SK-N-SH (cell line): Measurements from ENCODE around the gene DEPDC7. TPM values are rescaled to one million over a fixed set of nuclear protein-coding genes. Genes with fewer than 3 reads are reported as not detected.

ENCODE experiments used
- CTCF ChIA-PET: fragments of 300-600, 350-600 bp; formaldehyde crosslinking; extraction: SDS; loops from one replicate; lab custom pipeline; 2021; lab: Yijun Ruan, JAX
- POLR2A ChIA-PET: fragments of 350-600 bp; sonication (Branson Sonifier 250); formaldehyde crosslinking; extraction: SDS; loops from one replicate; lab custom pipeline; 2020; ENCODE audit warnings: antibody characterized with exemption, inconsistent platforms; lab: Yijun Ruan, JAX
- DNase-seq: peaks from one replicate; pipeline ENCODE4 v3.0.0; 2012
- H2AFZ ChIP-seq: fragments of 200-600 bp; sonication (generic); 2 replicates; pipeline ENCODE4 v1.8.1; 2016; ENCODE audit warnings: antibody characterized with exemption, mild to moderate bottlenecking, low read depth
- H3F3A ChIP-seq: fragments of 200-600 bp; sonication (generic); replicated peaks from 2 replicates; pipeline ENCODE3; 2016; ENCODE audit warnings: antibody characterized with exemption, mild to moderate bottlenecking; ENCODE audit not compliant: insufficient read depth
- H3K27ac ChIP-seq, 2 experiments: fragments of 200-500 bp in 1 of 2; fragments of 200-600 bp in 1 of 2; sonication (Bioruptor generic) in 1 of 2; sonication (generic), shearing (Covaris generic) in 1 of 2; 2 replicates each; pipeline versions ENCODE4 v1.5.1 to v1.6.1; 2014 to 2016; ENCODE audit warnings: low read depth in 2 of 2, inconsistent platforms in 1 of 2, low read length in 1 of 2, mild to moderate bottlenecking in 1 of 2, mixed read lengths in 1 of 2
- H3K27me3 ChIP-seq: fragments of 200-600 bp; sonication (generic), shearing (Covaris generic); 2 replicates; pipeline ENCODE4 v1.6.1; 2016; ENCODE audit warnings: mixed run types; ENCODE audit not compliant: insufficient read depth
- H3K36me3 ChIP-seq, 2 experiments: fragments of 200-500 bp in 1 of 2; fragments of 200-600 bp in 1 of 2; sonication (Bioruptor generic) in 1 of 2; sonication (generic) in 1 of 2; replicated peaks in 1 of 2; 2 replicates each; pipeline versions ENCODE3 to v1.5.1; 2014 to 2016; ENCODE audit warnings: low read length in 1 of 2, mild to moderate bottlenecking in 1 of 2; ENCODE audit not compliant: insufficient read depth in 2 of 2, control insufficient read depth in 1 of 2
- H3K4me1 ChIP-seq, 2 experiments: fragments of 200-500 bp in 1 of 2; fragments of 200-600 bp in 1 of 2; sonication (Bioruptor generic) in 1 of 2; sonication (generic), shearing (Covaris generic) in 1 of 2; 2 replicates each; pipeline versions ENCODE4 v1.5.1 to v1.6.1; 2014 to 2016; ENCODE audit warnings: low read depth in 1 of 2, low read length in 1 of 2, mixed run types in 1 of 2; ENCODE audit not compliant: insufficient read depth in 2 of 2, control insufficient read depth in 1 of 2
- H3K4me2 ChIP-seq: fragments of 200-600 bp; sonication (generic), shearing (Covaris generic); 2 replicates; pipeline ENCODE4 v1.6.1; 2017; ENCODE audit warnings: mixed run types
- H3K4me3 ChIP-seq, 2 experiments: fragments of 200-500 bp in 1 of 2; fragments of 200-600 bp in 1 of 2; sonication (Bioruptor generic) in 1 of 2; sonication (generic), shearing (Covaris generic) in 1 of 2; 2 replicates each; pipeline versions ENCODE4 v1.5.1 to v1.8.1; 2014 to 2016; ENCODE audit warnings: low read depth in 2 of 2, inconsistent platforms in 1 of 2, low read length in 1 of 2, mild to moderate bottlenecking in 1 of 2, mixed read lengths in 1 of 2, moderate library complexity in 1 of 2
- H3K79me2 ChIP-seq: fragments of 200-600 bp; sonication (generic); 2 replicates; pipeline ENCODE4 v1.8.1; 2017; ENCODE audit warnings: mild to moderate bottlenecking; ENCODE audit not compliant: insufficient read depth
- H3K9ac ChIP-seq: fragments of 200-600 bp; sonication (generic); 2 replicates; pipeline ENCODE4 v1.6.1; 2017; ENCODE audit warnings: mixed run types
- H3K9me2 ChIP-seq: fragments of 200-600 bp; sonication (generic); 2 replicates; pipeline ENCODE4 v1.6.1; 2017; ENCODE audit warnings: mixed run types
- H3K9me3 ChIP-seq: fragments of 200-600 bp; sonication (generic); 2 replicates; pipeline ENCODE4 v1.6.1; 2017; ENCODE audit warnings: mixed run types, mild to moderate bottlenecking, moderate library complexity
- H4K20me1 ChIP-seq: fragments of 200-600 bp; sonication (generic); 2 replicates; pipeline ENCODE4 v1.6.1; 2017; ENCODE audit warnings: mild to moderate bottlenecking, mixed run types; ENCODE audit not compliant: insufficient read depth
- CTCF ChIP-seq: fragments of 200-600 bp; sonication (generic); IDR thresholded peaks from 2 replicates; pipeline ENCODE4 v1.6.1; 2017; ENCODE audit warnings: antibody characterized with exemption, mild to moderate bottlenecking, moderate library complexity
- ELF1 ChIP-seq: IDR thresholded peaks from 2 replicates; pipeline ENCODE4 v1.4.0; 2012
- EZH2phosphoT487 ChIP-seq: fragments of 200-600 bp; sonication (generic); IDR thresholded peaks from 2 replicates; pipeline ENCODE4 v1.6.1; 2017; ENCODE audit warnings: low read depth, mixed run types, mild to moderate bottlenecking, antibody characterized with exemption, moderate library complexity, borderline replicate concordance
- FOXJ3 ChIP-seq: sonication (generic); formaldehyde crosslinking; IDR thresholded peaks from 2 replicates; pipeline ENCODE4 v1.5.1; 2020; ENCODE audit warnings: mild to moderate bottlenecking, missing genetic modification reagents
- FOXM1 ChIP-seq: IDR thresholded peaks from 2 replicates; pipeline ENCODE4 v1.4.0; 2012; ENCODE audit warnings: low read depth, mild to moderate bottlenecking
- IRF3 ChIP-seq: fragments of 150-350 bp; IDR thresholded peaks from 2 replicates; pipeline ENCODE4 v1.6.1; 2016; ENCODE audit warnings: mild to moderate bottlenecking, low read depth, low read length
- MEF2A ChIP-seq: IDR thresholded peaks from 2 replicates; pipeline ENCODE4 v1.4.0; 2012; ENCODE audit warnings: low read depth, borderline replicate concordance
- MXI1 ChIP-seq: IDR thresholded peaks from 2 replicates; pipeline ENCODE4 v1.6.1; 2012; ENCODE audit warnings: mild to moderate bottlenecking, low read depth, low read length, improper control_type of control experiment
- NRF1 ChIP-seq: IDR thresholded peaks from 2 replicates; pipeline ENCODE4 v1.6.1; 2012; ENCODE audit warnings: low read depth, mild to moderate bottlenecking, low read length
- PBX3 ChIP-seq: IDR thresholded peaks from 2 replicates; pipeline ENCODE4; 2012
- RAD21 ChIP-seq: IDR thresholded peaks from 2 replicates; pipeline ENCODE4 v1.6.1; 2012; ENCODE audit warnings: mild to moderate bottlenecking, low read length
- RXRA ChIP-seq: IDR thresholded peaks from 2 replicates; pipeline ENCODE4 v1.4.0; 2012; ENCODE audit warnings: low read depth, mild to moderate bottlenecking, borderline replicate concordance
- TAF1 ChIP-seq: IDR thresholded peaks from 2 replicates; pipeline ENCODE4 v1.6.1; 2012; ENCODE audit warnings: low read depth, mild to moderate bottlenecking, low read length, moderate library complexity, borderline replicate concordance
- TEAD4 ChIP-seq: IDR thresholded peaks from 2 replicates; pipeline ENCODE4 v1.4.0; 2012; ENCODE audit warnings: mild to moderate bottlenecking, borderline replicate concordance; ENCODE audit not compliant: insufficient read depth
- USF1 ChIP-seq: IDR thresholded peaks from 2 replicates; pipeline ENCODE4 v1.4.0; 2012; ENCODE audit warnings: low read depth, borderline replicate concordance
- YY1 ChIP-seq: IDR thresholded peaks from 2 replicates; pipeline ENCODE4 v1.4.0; 2012; ENCODE audit warnings: low read depth, mild to moderate bottlenecking
- ZBTB33 ChIP-seq: IDR thresholded peaks from 2 replicates; pipeline ENCODE4 v1.4.0; 2012; ENCODE audit warnings: low read depth, borderline replicate concordance
- WGBS: methylation state at CpG from one replicate; pipeline ENCODE4 v1.1.6; 2017; ENCODE audit warnings: low lambda C conversion rate; 5-methylcytosine and 5-hydroxymethylcytosine counted together
- polyA plus RNA-seq, 3 experiments: library from polyadenylated mRNA; depleted of rRNA; stranded (reverse); fragments of >200 nt; gene quantifications; 2 replicates each; pipeline ENCODE4 v1.2.3, GENCODE V29; 2012

The DEPDC7 gene
- polyA plus RNA-seq, 1 of the 3 experiments (the other 2 are of a cell fraction), result 9.7 TPM

GRCh38 chr11:33040862-33041453 is 25.3 kb downstream of the DEPDC7 start:
- peak overlapping the region; percentile 71 to 77 for H3K4me3 ChIP-seq
- 70% methylated on average over 5 of the region's 5 CpGs for WGBS
- H3K27me3 ChIP-seq, result no peaks in the 10 kb centered on the region
- H3K9me2 ChIP-seq, result no peaks in the 10 kb centered on the region
- ChIA-PET CTCF (interaction anchor here (0.9 to 1.1 kb wide), 2 partner anchors 24 to 63 kb away, joined by 3 read pairs; no protein-coding TSS in a partner anchor), POLR2A (no interaction called here)
- H3K27ac ChIP-seq, result peak overlapping the region in 1 of 2 experiments; percentile 5; a peak in 1 of 4 replicates
- peaks cover 8 to 37% of the 10 kb centered on the region in 2 experiments; a peak in 3 of 4 replicates for H3K4me1 ChIP-seq
- H3K9me3 ChIP-seq, result 0 out of 2 replicates have a peak, but pooled peaks cover 3% of the 10 kb centered on the region
- H2AFZ ChIP-seq, result no peak overlapping the region
- TF ChIP-seq MXI1 (no peak), YY1 (no peak), IRF3 (no peak), ZBTB33 (no peak), RXRA (no peak), RAD21 (no peak), TAF1 (no peak), MEF2A (no peak), CTCF (no peak), TEAD4 (no peak), PBX3 (no peak), FOXM1 (no peak), NRF1 (no peak), USF1 (no peak), ELF1 (no peak), EZH2phosphoT487 (no peak), FOXJ3 (CRISPR knock-in tag) (no peak)
- H3F3A ChIP-seq, result peaks cover 3% of the 10 kb centered on the region
- peaks cover 42% of the 10 kb centered on the region for H3K79me2 ChIP-seq
- H3K4me2 ChIP-seq, result peak overlapping the region; percentile 85
- H3K9ac ChIP-seq, result peak overlapping the region; percentile 94; the same call in 1 of the 2 replicates
- H3K36me3 ChIP-seq, result peaks cover 22 to 24% of the 10 kb centered on the region in 2 experiments
- no peaks in the 10 kb centered on the region for H4K20me1 ChIP-seq
- DNase-seq, result no peak
